ENCODE data around the gene PLAAT1.

DNA sequence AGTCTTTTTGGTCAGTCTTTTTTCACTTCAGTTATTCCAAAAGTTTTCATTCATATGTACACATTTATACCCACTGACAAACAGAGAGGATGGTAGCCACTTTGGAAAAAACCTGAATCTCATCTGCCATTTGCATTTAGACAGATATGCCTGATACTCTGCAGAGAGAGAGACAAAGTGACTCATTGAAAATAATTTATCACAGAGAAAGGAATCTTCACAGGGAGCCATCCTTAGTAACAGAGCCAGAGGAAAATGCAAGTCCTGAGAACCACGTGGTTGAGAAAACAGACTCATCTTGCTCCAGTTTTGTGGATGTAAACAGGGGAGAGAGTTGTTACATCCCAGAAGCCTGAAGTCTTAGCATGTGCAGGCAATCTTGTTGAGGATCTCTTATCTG lies 28.2 kb upstream of the PLAAT1 start:
- TF ChIP-seq POLR2A (IDR thresholded peaks at IDR 0.05) (no peak), EP300 (IDR thresholded peaks at IDR 0.05) (no peak)
- TF ChIP-seq, protein P1, sequence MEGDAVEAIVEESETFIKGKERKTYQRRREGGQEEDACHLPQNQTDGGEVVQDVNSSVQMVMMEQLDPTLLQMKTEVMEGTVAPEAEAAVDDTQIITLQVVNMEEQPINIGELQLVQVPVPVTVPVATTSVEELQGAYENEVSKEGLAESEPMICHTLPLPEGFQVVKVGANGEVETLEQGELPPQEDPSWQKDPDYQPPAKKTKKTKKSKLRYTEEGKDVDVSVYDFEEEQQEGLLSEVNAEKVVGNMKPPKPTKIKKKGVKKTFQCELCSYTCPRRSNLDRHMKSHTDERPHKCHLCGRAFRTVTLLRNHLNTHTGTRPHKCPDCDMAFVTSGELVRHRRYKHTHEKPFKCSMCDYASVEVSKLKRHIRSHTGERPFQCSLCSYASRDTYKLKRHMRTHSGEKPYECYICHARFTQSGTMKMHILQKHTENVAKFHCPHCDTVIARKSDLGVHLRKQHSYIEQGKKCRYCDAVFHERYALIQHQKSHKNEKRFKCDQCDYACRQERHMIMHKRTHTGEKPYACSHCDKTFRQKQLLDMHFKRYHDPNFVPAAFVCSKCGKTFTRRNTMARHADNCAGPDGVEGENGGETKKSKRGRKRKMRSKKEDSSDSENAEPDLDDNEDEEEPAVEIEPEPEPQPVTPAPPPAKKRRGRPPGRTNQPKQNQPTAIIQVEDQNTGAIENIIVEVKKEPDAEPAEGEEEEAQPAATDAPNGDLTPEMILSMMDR (IDR thresholded peaks at IDR 0.05) = no peak

Measured in ovary (tissue), 3 donors.